Neutrophil (primary cell): ENCODE results near the gene MUS81.
A peak's percentile ranks its signal among the peaks of the same experiment; 100 is the strongest.

Experiments
- H3K27ac ChIP-seq: fragments of 200-600 bp; sonication (generic); 2 replicates; pipeline ENCODE4 v1.5.1; 2016; ENCODE audit warnings: mild to moderate bottlenecking, moderate library complexity
- H3K27me3 ChIP-seq: fragments of 200-600 bp; sonication (generic); 2 replicates; pipeline ENCODE4 v1.6.0; 2016; ENCODE audit warnings: mild to moderate bottlenecking
- H3K36me3 ChIP-seq: fragments of 200-600 bp; sonication (generic); 2 replicates; pipeline ENCODE4 v1.5.1; 2017
- H3K4me1 ChIP-seq, 2 experiments: fragments of 200-600 bp in 1 of 2; sonication (generic) in 1 of 2; 1 replicate in 1 of 2; 2 replicates in 1 of 2; pipeline versions ENCODE4 v1.5.1 to v1.6.1; 2013 to 2016; ENCODE audit warnings: low read depth in 1 of 2, low read length in 1 of 2, mild to moderate bottlenecking in 1 of 2, moderate library complexity in 1 of 2; ENCODE audit not compliant: control insufficient read depth in 1 of 2, insufficient read depth in 1 of 2
- H3K4me3 ChIP-seq, 2 experiments: fragments of 200-600 bp in 1 of 2; sonication (generic) in 1 of 2; 1 replicate in 1 of 2; 2 replicates in 1 of 2; pipeline ENCODE4 v1.5.1; 2013 to 2016; ENCODE audit warnings: low read depth in 1 of 2, low read length in 1 of 2, mild to moderate bottlenecking in 1 of 2, moderate library complexity in 1 of 2
- H3K9me3 ChIP-seq: fragments of 200-600 bp; sonication (generic); 2 replicates; pipeline ENCODE4 v1.5.1; 2016
- CTCF ChIP-seq: fragments of 200-600 bp; sonication (generic); IDR thresholded peaks from 2 replicates; pipeline ENCODE4 v1.5.1; 2016; ENCODE audit warnings: antibody characterized with exemption

MUS81 gene

DNA sequence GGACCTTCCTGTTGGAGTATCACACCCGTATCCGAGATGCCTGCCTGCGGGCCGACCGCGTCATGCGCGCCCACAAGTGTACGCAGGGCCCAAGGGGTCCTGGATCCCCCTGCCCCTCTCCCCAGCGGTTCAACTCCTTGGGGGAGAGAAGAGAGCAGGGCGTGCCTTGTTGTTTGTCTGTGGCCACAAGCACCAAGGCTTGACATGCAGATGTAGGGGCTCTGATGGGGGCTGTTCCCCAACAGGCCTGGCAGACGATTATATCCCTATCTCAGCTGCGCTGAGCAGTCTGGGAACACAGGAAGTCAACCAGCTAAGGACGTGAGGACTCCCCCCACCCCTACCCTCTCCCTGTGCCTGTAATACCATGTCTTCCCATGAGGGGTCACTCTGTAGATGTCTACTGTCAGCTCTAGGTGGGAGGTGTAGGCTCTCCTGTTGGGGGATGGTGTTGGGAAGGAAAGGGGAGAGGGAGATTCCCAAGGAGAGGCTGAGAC lies 9.1 kb upstream of the MUS81 start:
- H3K27me3 ChIP-seq = no peaks in the 10 kb centered on the region
- H3K9me3 ChIP-seq = no peaks in the 10 kb centered on the region
- peak; percentile 23 for TF ChIP-seq CTCF
- peaks cover 22 to 27% of the 10 kb centered on the region in 2 experiments for H3K4me1 ChIP-seq
- H3K27ac ChIP-seq = peak overlapping the region; percentile 49
- no peak overlapping the region for H3K4me3 ChIP-seq
- peaks cover 63% of the 10 kb centered on the region for H3K36me3 ChIP-seq

DNA sequence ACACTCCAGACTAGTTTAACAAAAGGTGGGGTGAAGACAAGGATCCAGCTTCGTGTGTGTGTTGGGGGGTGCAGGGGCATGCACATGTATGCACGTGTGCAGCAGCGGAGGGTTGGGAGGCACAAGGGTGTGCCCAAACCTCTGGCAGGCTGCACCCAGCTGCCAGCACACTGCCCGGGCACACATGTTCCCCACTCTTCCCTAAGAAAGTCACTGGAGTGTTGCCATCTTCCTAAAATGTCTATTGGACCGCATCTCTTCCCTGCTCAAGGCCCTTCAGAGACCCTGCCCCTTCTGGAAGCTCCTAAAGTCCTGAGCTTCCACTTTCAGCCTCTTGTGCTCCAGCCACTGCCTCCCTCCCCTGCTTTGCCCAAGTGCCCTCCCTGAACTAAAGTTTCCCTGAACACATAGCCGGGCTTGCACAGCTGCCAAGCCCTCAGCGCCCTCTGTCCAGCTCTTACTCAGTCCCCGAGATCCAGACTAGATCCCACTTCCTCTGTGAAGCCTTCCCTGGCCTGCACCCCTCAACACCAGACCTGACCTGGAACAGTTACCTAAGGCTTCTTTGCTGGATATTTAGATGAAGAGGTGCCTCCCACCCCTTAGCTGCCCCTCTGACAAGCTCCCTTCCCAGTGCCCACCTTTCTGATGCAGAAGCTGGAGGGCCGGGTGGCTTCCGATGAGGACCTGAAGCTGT lies 8.3 kb upstream of the MUS81 start:
- Histone ChIP-seq H3K4me3 (no peak overlapping the region), H3K4me1 (peaks cover 29 to 34% of the 10 kb centered on the region in 2 experiments), H3K27me3 (no peaks in the 10 kb centered on the region), H3K9me3 (no peaks in the 10 kb centered on the region), H3K27ac (peak overlapping the region; percentile 49), H3K36me3 (peaks cover 66% of the 10 kb centered on the region)
- TF ChIP-seq CTCF = no peak

DNA sequence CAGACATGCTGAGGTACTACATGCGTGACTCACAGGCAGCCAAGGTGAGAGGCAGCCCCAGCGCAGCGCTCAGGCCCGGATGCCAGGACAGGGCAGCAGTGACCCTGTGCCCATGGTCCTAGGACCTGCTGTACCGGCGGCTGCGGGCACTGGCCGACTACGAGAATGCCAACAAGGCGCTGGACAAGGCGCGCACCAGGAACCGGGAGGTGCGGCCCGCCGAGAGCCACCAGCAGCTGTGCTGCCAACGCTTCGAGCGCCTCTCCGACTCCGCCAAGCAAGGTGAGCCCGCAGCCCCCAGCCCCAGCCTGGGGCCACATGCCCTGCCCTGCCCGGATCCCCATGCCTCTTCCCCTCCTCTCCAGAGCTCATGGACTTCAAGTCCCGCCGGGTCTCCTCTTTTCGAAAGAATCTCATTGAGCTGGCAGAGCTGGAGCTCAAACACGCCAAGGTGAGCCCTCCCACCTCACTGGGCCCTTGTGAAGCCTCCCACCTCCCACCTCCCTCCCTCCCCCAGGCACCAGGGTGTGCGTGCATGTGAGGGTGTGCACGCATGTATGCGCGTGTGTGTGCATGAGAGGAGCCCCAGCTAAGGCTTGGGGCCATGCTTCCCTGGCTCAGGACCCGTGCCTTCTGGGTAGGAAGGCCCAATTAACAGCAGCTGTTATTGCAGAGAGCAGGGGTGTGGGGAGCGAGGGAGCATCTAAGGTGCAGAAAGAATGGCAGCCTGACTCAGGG lies 7.6 kb upstream of the MUS81 start:
- H3K27ac ChIP-seq = peak overlapping the region; percentile 96
- TF ChIP-seq CTCF = no peak
- peaks cover 66% of the 10 kb centered on the region for H3K36me3 ChIP-seq
- H3K9me3 ChIP-seq = no peaks in the 10 kb centered on the region
- no peaks in the 10 kb centered on the region for H3K27me3 ChIP-seq
- no peak overlapping the region for H3K4me3 ChIP-seq
- peaks cover 29 to 34% of the 10 kb centered on the region in 2 experiments for H3K4me1 ChIP-seq

DNA sequence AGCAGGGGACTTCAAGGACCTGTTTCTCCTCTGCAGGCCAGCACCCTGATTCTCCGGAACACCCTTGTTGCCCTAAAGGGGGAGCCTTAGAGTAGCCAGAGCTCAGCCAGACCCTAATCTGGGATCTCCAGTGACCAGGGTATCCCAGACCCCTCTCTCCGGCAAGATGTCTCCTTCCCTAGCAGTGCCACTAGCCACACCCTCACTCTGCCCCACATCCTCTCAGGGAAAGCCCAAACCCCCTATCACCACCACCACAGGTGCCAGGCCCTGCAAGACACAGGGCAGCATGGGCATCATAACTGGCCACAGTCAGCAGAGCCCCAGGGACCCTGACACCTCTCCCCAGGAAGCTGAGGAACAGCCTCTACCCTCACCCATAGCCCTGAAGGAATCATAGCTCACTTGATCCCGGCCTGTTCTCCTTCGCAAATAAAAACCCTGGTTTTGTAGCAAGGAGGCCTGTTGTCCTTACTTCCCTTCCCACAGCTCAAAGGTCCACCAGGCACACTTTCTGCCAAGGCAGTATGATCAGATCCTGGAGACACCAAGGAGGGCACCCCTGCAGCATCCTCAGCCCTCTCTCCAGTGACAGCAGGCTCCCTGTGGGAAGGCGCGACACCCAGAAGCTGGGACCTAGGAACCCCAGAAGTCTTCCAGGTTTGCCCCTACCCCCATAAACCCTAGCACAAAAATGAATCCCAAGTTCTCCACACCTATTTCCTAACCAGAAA lies 6.8 kb upstream of the MUS81 start:
- Histone ChIP-seq H3K4me1 (peaks cover 31 to 35% of the 10 kb centered on the region in 2 experiments), H3K27me3 (no peaks in the 10 kb centered on the region), H3K9me3 (no peaks in the 10 kb centered on the region), H3K27ac (peak overlapping the region; percentile 96), H3K36me3 (peaks cover 66% of the 10 kb centered on the region), H3K4me3 (no peak overlapping the region)
- TF ChIP-seq CTCF = no peak

DNA sequence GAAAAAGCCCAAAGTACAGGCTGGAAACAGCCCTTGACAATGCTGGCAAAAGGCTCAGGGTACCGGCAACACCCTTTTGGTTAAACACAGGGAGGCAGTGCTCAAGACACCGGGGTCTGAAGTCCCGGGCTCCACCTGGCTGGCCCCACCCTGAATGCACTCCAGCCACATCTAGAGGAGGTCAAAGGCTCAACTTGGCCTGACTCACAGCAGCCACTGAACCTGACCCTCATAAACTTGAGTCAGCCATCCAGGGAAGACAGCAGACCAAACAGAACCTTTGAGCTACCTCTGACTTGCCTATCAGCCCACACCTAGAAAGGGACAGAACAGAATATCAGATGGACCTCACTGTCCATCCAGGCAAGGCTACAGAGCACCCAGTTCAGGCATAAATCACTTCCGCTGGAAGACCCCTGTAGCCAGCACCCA lies 6.1 kb upstream of the MUS81 start:
- peaks cover 66% of the 10 kb centered on the region for H3K36me3 ChIP-seq
- no peak for TF ChIP-seq CTCF
- peaks cover 38 to 43% of the 10 kb centered on the region in 2 experiments for H3K4me1 ChIP-seq
- H3K9me3 ChIP-seq = no peaks in the 10 kb centered on the region
- peak overlapping the region; percentile 96 for H3K27ac ChIP-seq
- no peak overlapping the region for H3K4me3 ChIP-seq
- no peaks in the 10 kb centered on the region for H3K27me3 ChIP-seq
